Measurements from ENCODE around the gene IRS2.
"Not testable (repeated sequence)": the region's sequence is repeated elsewhere in the genome, so short reads cannot be mapped to it uniquely, and the experiment has no call there.

Gene IRS2

GRCh38 chr13:109750221-109750775 is 36.1 kb downstream of the IRS2 start:
- no peak for DNase-seq

- DNase-seq: no peak
Observed at GRCh38 chr13:109749365-109749764, 37.0 kb downstream of the IRS2 start.

- no peak for DNase-seq
Observed at GRCh38 chr13:109748677-109749076, 37.7 kb downstream of the IRS2 start.

GRCh38 chr13:109747524-109747923 is 38.9 kb downstream of the IRS2 start:
- DNase-seq: no peak

- DNase-seq: no peak
Observed at GRCh38 chr13:109746364-109746763, 40.0 kb downstream of the IRS2 start.

- no peak for DNase-seq
Observed at GRCh38 chr13:109745702-109746101, 40.7 kb downstream of the IRS2 start.

- DNase-seq: no peak
Observed at GRCh38 chr13:109745060-109745459, 41.3 kb downstream of the IRS2 start.

- no peak for DNase-seq
Observed at GRCh38 chr13:109744512-109745051, 41.8 kb downstream of the IRS2 start.

- DNase-seq: no peak
Observed at GRCh38 chr13:109743706-109744453, 42.5 kb downstream of the IRS2 start.

GRCh38 chr13:109741966-109742365 is 44.4 kb downstream of the IRS2 start:
- DNase-seq: no peak

- DNase-seq: no peak
Observed at GRCh38 chr13:109740721-109741120, 45.7 kb downstream of the IRS2 start.

- no peak for DNase-seq
Observed at GRCh38 chr13:109740121-109740520, 46.3 kb downstream of the IRS2 start.

- DNase-seq: no peak
Observed at GRCh38 chr13:109738298-109738746, 48.1 kb downstream of the IRS2 start.

GRCh38 chr13:109737606-109738005 is 48.8 kb downstream of the IRS2 start:
- DNase-seq: no peak

- no peak for DNase-seq
Observed at GRCh38 chr13:109737046-109737573, 49.3 kb downstream of the IRS2 start.

GRCh38 chr13:109735436-109735966 is 50.9 kb downstream of the IRS2 start:
- DNase-seq: no peak

- no peak for DNase-seq
Observed at GRCh38 chr13:109734002-109734785, 52.2 kb downstream of the IRS2 start.

GRCh38 chr13:109733550-109733949 is 52.8 kb downstream of the IRS2 start:
- no peak for DNase-seq

GRCh38 chr13:109732470-109733170 is 53.8 kb downstream of the IRS2 start:
- not testable (repeated sequence) for DNase-seq

- DNase-seq: no peak
Observed at GRCh38 chr13:109730812-109731335, 55.5 kb downstream of the IRS2 start.

GRCh38 chr13:109728791-109729731 is 57.3 kb downstream of the IRS2 start:
- no peak for DNase-seq
